Inflammatory macrophage (primary cell): ENCODE data around the gene UBP1.
"Not testable (repeated sequence)": the region's sequence is repeated elsewhere in the genome, so short reads cannot be mapped to it uniquely, and the experiment has no call there.

ENCODE experiments used
- DNase-seq, 2 donors: peaks; one replicate each; pipeline ENCODE4 v3.0.0-alpha.2; 2020 to 2022

Gene UBP1

DNA sequence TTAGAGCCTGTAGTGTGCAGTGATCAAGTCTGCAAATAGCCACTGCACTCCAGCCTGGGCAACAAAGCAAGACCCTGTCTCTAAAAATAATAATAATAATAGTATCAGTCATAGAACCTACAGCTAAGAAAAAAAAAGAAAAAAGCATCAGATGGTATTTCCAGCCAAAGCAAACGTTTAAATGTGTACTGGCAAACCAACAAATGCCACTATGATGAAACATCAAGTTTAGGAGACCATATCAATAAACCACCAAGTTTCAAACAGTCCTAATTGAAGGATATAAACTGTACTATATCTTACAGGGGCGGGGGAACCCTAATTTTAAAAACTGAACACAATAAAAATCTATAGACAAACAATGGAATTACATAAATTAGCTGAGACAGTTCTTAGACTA lies 6.4 kb downstream of the UBP1 start:
- no peak for DNase-seq

DNA sequence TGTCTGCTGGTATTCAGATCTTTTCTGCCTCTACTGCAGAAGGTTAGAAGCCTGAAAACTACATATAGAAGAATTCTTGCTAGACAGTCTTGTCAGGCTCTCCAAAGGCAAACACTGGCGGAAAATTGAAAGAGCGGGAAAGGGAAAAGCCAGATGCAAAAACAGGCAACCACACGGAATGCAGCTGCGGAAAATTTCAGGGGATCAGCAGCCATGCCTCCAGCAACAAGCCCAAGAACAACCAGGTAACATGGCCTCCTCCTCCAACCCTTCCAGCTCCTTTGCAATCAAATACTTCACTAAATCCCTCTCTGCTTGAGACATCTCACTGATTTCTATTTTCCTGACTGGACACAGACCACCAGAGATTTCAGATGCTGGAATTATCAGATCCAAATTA lies 9.6 kb downstream of the UBP1 start:
- DNase-seq: no peak

DNA sequence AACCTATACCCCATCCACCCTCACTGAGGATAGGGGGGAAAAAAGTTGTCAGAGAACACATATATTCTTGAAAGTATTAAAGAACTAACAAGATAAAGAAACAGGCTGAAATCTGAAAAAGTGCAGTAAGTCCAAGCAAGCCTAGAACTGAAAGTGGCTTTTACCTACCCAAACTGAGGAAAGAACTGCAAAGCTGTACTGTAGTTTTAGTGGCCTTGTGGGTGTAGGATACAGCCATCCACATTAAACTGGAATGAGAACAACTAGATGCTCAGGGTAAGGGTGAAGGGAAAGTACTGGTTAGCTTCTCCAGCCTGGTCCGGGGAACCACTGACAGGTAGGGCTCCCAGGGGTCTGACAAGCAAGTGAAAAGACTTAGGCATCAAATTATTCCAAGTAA lies 10.1 kb downstream of the UBP1 start:
- no peak for DNase-seq

DNA sequence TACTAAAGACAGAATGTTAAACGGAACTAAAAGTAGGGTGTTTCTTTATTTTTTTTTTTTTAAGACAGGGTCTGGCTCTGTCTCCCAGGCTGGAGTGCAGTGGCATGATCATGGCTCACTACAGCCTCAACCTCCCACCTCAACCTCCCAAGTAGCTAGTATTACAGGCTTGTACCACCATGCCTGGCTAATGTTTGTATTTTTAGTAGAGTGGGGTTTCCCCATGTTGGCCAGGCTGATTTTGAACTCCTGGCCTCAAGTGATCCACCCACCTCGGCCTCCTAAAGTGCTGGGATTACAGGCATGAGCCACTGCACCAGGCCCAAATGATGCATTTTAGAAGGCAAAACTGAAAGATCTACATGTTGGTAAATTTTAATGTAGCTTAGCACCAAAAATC lies 10.9 kb downstream of the UBP1 start:
- DNase-seq: peak in 1 of 2 donors; percentile 48

DNA sequence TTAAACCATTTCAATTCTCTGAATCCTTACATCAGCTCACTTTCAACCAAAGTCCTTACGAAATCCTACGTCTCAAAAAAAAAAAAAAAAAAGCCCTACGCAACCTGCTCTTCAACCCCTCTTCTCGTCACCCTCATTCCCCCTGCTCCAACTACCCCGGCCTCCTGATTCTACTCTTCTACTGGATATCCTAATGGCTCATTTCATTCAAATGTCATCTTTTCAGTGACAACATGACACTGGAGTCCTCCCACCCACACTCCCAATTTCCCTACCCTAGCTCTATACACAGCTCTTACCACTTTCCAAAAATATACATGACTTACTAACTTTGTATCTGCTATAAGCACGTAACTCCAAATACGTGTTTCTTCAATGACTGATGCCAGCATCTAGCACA lies 11.5 kb downstream of the UBP1 start:
- DNase-seq: peak; percentile 58 to 71

DNA sequence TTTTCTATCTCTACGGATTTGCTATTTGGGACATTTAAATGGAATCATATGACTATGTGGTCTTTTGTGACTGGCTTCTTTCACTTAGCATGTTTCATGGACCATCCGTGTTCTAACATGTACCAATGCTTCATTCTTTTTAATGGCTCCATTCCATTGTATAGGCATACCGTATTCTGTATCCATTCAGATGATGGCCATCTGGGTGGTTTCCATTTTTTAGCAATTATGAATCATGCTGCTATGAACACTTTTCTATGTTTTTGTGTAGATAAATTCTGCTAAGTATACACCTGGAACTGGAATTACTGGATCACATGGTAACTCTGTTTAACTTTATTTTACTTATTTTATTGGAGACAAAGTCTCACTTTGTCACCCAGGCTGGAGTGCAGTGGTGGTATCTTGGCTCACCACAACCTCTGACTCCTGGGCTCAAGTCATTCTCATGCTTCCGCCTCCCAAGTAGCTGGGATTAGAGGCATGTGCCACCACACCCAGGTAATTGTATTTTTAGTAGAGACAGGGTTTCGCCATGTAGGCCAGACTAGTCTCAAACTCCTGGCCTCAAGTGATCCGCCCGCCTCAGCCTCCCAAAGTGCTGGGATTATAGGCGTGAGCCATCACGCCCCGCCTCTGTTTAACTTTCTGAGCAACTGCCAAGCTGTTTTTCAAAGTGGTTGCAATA lies 13.4 kb downstream of the UBP1 start:
- DNase-seq: no peak

DNA sequence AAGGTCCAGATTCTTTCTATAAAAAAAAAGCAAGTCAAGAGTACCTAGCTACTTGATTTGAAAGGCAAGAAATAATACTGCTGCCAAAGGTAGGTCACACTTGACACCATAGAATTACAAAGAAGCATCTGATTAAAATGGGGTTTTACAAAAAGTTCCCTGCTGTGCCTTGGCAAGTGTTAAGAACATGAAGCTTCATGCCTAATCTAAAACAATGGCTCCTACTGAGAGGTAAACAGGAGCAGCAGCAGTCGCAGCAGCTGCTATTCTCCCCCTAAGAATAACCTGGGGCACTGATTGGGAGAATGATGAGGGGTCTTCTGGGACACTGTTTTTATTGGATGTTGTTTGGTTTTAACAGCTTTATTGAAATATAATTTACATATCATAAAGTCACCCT lies 14.1 kb downstream of the UBP1 start:
- DNase-seq: no peak

DNA sequence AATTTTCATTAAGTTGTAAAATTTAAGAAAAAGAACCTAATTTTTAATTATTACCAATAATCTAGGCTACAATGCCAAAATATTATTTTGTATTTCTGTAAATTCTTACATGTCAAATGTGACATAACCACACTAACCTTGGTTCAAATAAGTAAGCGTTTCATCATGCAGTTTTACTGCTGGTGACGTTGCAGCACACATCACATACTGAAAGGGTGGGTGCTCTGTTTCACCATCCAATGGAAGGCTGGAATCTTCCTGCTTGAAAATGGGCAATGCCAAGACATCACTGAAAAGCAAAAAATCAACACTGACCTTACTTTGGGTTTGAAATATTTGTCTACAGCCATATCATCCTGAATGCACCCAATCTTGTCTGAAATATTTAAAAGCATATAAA lies 14.8 kb downstream of the UBP1 start:
- DNase-seq: peak in 1 of 2 donors; percentile 23

DNA sequence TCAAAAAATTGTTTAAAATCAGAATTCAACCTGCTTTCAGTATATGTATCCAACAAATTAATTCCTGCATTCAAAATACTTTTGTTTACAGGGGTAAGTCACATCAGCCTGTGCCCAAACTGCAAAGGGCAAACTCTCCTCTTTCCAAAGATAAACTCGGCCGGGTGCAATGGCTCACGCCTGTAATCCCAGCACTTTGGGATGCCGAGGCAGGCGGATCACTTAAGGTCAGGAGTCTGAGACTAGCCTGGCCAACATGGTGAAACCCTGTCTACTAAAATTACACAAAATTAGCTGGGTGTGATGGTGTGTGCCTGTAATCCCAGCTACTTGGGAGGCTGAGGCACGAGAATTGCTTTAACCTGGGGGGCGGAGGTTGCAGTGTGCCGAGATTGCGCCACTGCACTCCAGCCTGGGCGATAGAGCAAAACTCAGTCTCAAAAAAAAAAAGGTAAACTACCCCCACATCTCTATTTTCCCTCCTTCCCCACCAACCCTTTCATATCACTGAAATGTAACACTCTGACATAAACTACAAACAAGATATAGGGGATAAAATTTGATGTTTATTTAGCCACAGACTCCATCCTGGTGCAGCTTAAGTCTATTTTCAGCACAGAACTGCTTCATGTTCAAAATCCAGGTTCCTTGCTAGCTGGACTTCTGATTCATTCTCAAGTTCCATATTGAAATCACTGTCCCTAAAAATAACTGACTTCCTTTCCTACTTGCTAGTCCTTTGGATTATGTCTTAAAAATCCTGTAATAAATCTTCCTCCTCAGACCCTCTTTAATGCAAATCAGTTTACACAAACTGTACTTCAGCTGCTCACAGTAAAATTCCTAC lies 15.4 kb downstream of the UBP1 start:
- DNase-seq: peak in 1 of 2 donors; percentile 29

DNA sequence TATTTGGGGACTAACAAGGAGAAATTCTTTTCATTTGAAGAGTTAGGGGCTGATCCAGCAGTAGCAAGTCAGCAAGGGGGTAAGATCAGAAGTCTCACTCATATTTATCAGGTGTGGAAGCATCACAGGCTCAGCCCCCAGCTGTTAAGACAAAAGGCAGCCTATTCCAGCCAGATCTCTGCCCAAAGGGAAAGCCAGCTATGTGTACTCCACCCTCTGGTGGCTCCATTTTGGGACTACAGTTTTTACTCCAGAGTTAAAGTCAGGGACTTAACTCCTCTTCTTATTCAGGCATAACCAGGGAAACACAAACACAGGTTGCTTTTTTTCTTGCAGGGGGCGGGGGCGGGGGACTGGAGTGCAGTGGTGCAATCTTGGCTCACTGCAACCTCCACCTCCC lies 19.2 kb downstream of the UBP1 start:
- no peak for DNase-seq

DNA sequence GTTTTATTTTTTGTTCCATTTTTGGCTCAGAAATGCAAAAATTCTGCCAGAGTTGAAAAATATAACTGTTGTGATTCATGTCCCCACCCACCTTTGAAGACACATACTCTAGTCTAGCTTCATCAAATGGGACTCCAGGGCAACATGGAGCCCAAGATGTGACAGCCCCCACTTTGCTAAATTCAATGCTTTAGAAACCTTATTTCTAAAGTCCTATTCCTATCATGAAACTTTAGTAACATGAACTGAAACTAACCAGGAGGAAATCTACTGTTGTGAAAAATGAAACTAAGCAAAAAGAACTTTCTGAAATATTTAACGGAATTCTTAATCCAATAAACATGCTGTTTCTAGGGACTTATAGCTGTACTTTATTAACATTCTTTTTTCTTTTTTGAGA lies 20.3 kb downstream of the UBP1 start:
- peak in 1 of 2 donors; percentile 40 for DNase-seq

DNA sequence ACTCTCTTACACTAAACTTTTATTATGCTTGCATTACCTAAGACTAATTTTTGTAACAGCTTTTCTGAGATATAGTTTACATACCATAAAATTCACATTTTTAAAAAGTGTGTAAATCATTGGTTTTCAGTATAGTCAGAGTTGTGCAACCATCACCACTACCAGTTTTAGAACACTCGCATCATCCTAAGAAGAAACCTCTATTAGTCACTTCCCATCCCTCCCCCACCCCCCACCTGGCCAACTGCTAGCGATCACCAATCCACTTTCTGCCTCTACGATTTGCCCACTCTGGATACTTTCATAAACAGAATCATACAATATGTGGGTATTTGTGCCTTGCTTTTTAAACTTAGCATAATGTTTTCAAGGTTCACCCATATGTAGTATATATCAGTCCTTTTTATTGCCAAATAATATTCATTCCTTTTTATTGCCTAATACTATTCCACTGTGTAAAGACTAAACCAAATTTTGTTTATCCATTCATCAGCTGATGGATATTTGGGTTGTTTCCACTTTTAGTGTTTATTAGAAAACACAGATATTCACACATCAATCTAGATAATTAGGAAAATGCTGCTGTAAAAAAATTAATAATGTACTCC lies 23.0 kb downstream of the UBP1 start:
- DNase-seq: peak in 1 of 2 donors; percentile 18

DNA sequence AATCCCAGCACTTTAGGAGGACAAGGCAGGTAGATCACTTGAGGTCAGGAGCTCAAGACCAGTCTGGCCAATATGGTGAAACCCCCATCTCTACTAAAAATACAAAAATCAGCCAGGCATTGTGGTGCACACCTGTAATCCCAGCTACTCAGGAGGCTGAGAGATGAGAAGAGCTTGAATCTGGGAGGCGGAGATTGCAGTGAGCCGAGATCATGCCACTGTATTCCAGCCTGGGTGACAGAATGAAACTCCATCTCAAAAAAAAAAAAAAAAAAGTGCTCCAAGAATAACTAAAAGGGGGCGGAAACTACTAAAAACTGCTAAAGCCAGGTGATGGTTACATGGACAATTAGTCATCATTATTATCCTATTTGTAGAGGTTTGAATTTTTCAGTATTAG lies 29.4 kb downstream of the UBP1 start:
- DNase-seq: not testable (repeated sequence)

DNA sequence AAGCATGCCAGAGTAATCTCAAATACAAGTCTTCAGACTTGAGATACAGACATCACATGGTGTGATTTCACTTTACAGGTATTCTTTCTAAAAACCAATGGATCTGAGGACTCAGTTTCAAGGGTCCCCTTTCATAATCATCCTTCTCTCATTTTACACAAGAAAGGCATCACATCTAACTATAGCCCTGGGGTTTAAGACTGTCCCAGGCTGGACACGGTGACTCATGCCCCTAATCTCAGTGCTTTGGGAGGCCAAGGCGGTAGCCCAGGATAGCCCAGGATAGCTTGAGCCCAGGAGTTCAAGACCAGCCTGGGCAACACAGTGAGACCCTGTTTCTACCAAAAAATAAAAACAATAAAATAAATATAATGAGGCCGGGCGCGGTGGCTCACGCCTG lies 36.4 kb downstream of the UBP1 start:
- no peak for DNase-seq

DNA sequence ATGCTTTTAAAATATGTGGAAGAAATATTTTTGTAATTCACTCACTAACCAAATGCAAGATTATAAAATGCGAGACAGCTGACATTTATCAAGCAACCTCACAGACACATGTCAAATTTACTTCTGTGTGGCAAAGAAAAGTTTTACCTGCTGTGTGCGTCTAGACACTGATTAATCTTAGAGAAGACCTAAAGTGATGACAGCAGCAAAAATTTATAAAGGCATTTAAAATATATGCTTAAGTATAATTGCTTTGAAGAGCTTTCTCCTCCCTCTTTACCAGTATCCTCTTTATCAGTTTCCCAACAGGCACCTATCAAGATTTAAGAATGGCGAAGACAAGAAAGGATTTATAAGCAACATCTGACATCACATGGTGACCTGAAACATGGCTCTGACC lies 37.3 kb downstream of the UBP1 start:
- no peak for DNase-seq

DNA sequence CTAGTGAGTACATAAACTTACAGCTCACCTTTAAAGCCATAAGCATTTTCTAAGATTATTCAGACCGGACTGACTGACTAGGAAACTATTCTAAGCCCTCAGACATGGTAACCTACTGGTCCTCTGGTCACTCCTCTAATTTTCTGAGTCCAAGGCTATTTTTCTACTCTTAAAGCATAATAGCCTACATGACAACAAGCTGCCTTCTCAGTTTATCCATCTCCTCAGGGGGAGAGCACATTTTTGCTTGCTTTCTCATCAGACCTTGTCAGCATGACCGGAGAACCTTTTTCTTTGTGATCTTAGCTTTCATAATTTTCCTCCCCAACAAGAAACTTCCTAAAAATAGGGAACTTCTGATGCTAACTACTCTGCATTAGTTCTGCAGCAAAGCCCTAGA lies 38.4 kb downstream of the UBP1 start:
- no peak for DNase-seq

DNA sequence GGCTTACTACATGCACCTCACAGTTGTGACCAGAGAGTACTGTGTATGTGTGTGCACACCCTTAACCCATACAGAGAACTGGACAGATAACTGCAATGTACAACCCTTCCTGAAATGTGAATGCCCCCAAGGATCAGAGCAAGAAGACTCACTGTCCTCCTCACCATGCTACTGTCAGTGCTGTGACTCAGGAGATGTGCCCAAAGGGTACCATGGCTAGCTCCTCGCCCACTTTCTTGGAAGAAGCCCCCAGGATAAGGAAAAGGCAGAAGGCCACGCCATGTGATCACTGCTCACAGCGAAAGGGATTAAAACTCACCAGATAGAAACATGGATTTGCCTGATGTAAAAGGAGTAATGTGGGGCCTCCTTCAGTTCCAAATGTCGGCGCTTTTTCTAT lies 41.8 kb downstream of the UBP1 start:
- DNase-seq: no peak

DNA sequence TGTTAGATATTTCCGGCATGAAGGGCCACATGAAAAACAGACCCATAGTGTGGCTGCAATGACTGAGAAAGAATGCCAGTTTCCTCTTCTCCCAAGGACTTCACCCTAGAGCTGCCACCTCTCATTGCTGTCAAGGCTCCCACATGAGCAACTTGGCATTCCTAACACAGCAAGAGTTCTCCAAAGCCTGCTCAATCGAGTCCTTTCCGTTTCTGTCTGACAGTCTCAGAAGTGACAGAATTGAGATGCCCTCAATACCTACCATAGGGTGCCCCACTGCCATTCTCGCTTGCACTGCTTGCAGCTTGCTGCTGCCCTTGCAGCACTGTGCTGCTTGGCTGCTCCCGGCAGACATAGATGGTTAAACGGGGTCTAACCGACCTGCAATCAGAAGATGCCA lies 44.3 kb downstream of the UBP1 start:
- DNase-seq: no peak

DNA sequence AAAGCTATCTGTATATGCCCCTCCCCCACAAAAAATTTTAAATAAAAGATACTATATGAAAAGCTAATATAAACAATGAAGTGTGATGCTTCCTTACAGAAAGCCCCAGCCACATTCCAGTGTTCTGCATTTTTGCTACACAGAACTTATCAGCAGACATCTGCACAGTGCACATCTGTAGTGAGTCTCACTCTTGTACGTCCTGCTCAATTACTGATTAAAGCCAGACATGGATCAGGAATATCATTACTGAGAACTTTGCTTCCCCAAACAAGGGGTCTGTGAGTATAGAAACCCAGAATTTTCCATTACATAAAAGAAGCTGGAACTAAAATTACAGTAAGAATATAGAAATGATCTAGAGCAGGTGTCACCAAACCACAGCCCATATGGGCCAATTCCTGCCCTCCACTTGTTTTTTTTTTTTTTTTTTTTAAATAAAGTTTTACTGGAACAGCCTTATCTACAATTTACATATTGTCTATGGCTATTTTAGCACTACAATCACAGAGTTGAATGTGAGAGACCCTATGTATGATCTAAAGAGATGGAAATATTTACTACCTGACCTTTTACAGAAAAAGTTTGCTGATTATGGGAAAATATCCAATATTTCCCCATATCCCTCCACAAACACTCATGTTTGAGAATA lies 45.7 kb downstream of the UBP1 start:
- no peak for DNase-seq

DNA sequence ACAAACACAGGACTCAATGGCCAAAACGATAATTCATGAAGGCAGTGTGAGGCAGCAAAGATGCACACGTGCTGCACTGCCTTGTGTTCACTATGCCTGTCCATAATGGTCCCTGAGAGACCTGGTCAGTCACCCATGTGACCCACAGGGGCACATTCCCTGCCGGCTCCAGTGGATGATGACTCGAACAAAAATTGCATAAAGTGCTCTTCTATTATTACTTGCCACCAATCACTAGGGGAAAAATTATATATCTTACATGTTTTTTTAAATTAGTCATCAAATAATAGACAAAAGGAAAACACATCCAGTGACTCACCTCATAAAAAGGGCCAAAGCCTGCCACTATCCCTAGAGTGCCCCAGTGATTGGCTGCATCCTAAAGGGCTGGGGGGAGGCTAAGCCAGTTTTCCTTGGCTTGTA lies 47.5 kb downstream of the UBP1 start:
- no peak for DNase-seq

DNA sequence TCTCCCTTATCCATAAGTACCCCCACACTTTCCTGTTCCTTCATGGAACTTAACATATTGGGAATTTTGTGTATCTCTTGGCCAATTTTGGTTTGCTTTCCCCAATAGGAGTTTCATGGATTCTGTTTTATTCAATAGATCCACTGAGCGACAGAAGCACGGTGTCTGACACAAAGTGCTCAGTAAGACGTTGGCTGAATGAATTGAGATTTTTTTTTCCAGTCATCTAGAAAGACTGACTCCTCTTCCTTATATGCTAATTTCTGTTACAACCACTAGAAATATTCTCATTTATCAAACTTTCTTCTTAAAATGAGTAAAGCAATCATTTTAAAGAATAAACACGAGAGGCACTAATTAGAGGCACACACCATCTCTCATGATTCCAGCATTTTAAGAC lies 48.1 kb downstream of the UBP1 start:
- DNase-seq: no peak

DNA sequence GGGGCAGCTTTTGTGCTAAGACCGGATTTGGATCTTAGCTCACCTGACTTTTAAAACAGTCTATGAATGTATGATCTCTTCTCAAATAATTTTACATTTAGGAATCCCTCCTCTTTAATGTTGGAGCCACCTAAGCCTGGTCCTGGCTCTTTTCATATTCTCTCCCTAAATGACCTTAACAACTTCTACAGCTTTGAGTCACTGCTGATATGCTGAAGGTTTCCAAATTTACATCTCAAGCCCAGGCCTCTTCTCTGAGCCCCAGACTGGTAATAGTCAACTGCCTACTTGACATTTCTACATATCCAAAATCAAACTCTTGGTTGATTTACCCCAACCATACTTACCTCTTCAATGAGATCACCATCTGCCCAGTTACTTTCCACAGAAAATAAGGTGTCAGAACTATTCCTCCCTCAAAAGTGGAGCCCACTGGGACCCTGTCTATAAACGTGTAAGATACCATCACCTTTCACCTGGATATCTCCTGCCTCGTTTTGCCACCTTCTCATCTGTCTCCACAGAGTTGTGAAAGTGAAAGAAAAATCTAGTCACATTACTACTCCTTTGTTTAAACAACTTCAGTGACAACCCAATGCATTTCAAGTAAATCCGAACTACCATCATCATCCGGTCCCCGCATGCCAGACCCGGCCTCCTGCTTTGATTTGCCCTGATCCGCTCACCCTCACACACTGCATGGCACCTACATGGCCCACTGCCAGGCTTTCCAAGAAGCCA lies 48.8 kb downstream of the UBP1 start:
- no peak for DNase-seq

DNA sequence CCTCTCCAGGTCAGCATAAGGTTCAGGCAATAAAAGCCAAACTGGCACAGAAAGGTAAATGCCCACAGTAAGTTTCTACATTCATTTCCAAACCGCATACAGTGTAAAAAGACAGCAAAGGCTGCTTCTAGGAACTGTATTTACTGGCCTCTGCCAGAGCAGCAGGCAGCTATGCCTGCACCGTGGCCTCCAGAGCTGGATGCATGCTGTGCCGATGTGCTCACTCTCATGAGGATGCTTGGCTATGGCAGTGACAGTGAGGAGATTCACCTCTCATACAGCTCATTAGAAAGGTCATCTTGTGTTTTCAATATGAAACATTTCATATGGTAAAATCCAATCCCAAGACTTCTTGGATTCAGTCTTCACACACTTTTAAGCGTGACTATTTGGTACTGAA lies 50.3 kb downstream of the UBP1 start:
- DNase-seq: no peak
